OCI-LY1 (cell line): ENCODE results near the gene ACKR2.

Source experiments
- H2AFZ ChIP-seq: fragments of 200-600 bp; sonication (generic), shearing (Covaris generic); 2 replicates; pipeline ENCODE4 v1.6.0; 2014; ENCODE audit warnings: antibody characterized with exemption, mild to moderate bottlenecking, low read length
- H3F3A ChIP-seq: fragments of 200-600 bp; sonication (generic), shearing (Covaris generic); 2 replicates; pipeline ENCODE4 v1.6.0; 2014; ENCODE audit warnings: mild to moderate bottlenecking, antibody characterized with exemption, low read length, moderate library complexity; ENCODE audit not compliant: insufficient read depth
- H3K27ac ChIP-seq: fragments of 200-600 bp; sonication (generic); 2 replicates; pipeline ENCODE4 v1.5.1; 2014; ENCODE audit warnings: low read length, mixed run types, mild to moderate bottlenecking, low read depth; ENCODE audit not compliant: poor library complexity, severe bottlenecking
- H3K27me3 ChIP-seq: fragments of 200-600 bp; sonication (generic); 2 replicates; pipeline ENCODE4 v1.6.0; 2014; ENCODE audit warnings: antibody characterized with exemption, mild to moderate bottlenecking, low read length, moderate library complexity; ENCODE audit not compliant: insufficient read depth
- H3K36me3 ChIP-seq: fragments of 200-600 bp; sonication (generic); 2 replicates; pipeline ENCODE4 v1.6.1; 2014; ENCODE audit warnings: mild to moderate bottlenecking, antibody characterized with exemption, low read length, moderate library complexity, mixed read lengths; ENCODE audit not compliant: insufficient read depth
- H3K4me1 ChIP-seq: fragments of 200-600 bp; sonication (generic); 2 replicates; pipeline ENCODE4 v1.5.1; 2014; ENCODE audit warnings: mild to moderate bottlenecking, low read length, moderate library complexity; ENCODE audit not compliant: insufficient read depth, severe bottlenecking
- H3K4me2 ChIP-seq: fragments of 200-600 bp; sonication (generic), shearing (Covaris generic); 2 replicates; pipeline ENCODE4 v1.6.1; 2014; ENCODE audit warnings: low read length
- H3K4me3 ChIP-seq: fragments of 200-600 bp; sonication (generic); 2 replicates; pipeline ENCODE4 v1.5.1; 2014; ENCODE audit warnings: low read length, low read depth, mild to moderate bottlenecking, mixed read lengths; ENCODE audit not compliant: poor library complexity, severe bottlenecking
- H3K79me2 ChIP-seq: fragments of 200-600 bp; shearing (Covaris generic); 2 replicates; pipeline ENCODE4 v1.6.1; 2016; ENCODE audit warnings: mixed run types, low read length, mixed read lengths; ENCODE audit not compliant: insufficient read depth
- H3K9ac ChIP-seq: fragments of 200-600 bp; sonication (generic), shearing (Covaris generic); 2 replicates; pipeline ENCODE4 v1.6.1; 2014; ENCODE audit warnings: mild to moderate bottlenecking, low read length, mixed read lengths
- H3K9me2 ChIP-seq: fragments of 200-600 bp; sonication (generic), shearing (Covaris generic); 2 replicates; pipeline ENCODE4 v1.6.1; 2014; ENCODE audit warnings: low read depth, mild to moderate bottlenecking, low read length, mixed read lengths
- H3K9me3 ChIP-seq: fragments of 200-600 bp; shearing (Covaris generic); 2 replicates; pipeline ENCODE4 v1.6.1; 2014; ENCODE audit warnings: low read length, mixed read lengths
- H4K20me1 ChIP-seq: fragments of 200-600 bp; sonication (generic), shearing (Covaris generic); 2 replicates; pipeline ENCODE4 v1.6.0; 2016; ENCODE audit warnings: mild to moderate bottlenecking, low read length; ENCODE audit not compliant: insufficient read depth
- CTCF ChIP-seq: fragments of 200-600 bp; sonication (generic), shearing (Covaris generic); IDR thresholded peaks from 2 replicates; pipeline ENCODE4 v1.5.1; 2017; ENCODE audit warnings: mild to moderate bottlenecking, antibody characterized with exemption, low read length, moderate library complexity, mixed read lengths
- EZH2 ChIP-seq: fragments of 200-600 bp; sonication (generic), shearing (Covaris generic); IDR thresholded peaks from 2 replicates; pipeline ENCODE4 v1.8.0; 2017; ENCODE audit warnings: borderline replicate concordance, mixed run types, mild to moderate bottlenecking, antibody characterized with exemption, low read length, moderate library complexity, mixed read lengths

The ACKR2 gene

GRCh38 chr3:42895580-42895868, 86.3 kb downstream of the ACKR2 start:
- Histone ChIP-seq H3F3A (no peaks in the 10 kb centered on the region), H3K36me3 (no peaks in the 10 kb centered on the region), H3K79me2 (no peaks in the 10 kb centered on the region), H3K9ac (no peak overlapping the region), H3K4me3 (no peak overlapping the region), H2AFZ (no peak overlapping the region), H3K4me2 (no peak overlapping the region), H3K9me2 (no peaks in the 10 kb centered on the region), H3K4me1 (no peaks in the 10 kb centered on the region), H3K9me3 (no peaks in the 10 kb centered on the region), H3K27ac (no peak overlapping the region), H3K27me3 (no peaks in the 10 kb centered on the region), H4K20me1 (no peaks in the 10 kb centered on the region)
- TF ChIP-seq CTCF: no peak
- no peak for TF ChIP-seq EZH2

DNA sequence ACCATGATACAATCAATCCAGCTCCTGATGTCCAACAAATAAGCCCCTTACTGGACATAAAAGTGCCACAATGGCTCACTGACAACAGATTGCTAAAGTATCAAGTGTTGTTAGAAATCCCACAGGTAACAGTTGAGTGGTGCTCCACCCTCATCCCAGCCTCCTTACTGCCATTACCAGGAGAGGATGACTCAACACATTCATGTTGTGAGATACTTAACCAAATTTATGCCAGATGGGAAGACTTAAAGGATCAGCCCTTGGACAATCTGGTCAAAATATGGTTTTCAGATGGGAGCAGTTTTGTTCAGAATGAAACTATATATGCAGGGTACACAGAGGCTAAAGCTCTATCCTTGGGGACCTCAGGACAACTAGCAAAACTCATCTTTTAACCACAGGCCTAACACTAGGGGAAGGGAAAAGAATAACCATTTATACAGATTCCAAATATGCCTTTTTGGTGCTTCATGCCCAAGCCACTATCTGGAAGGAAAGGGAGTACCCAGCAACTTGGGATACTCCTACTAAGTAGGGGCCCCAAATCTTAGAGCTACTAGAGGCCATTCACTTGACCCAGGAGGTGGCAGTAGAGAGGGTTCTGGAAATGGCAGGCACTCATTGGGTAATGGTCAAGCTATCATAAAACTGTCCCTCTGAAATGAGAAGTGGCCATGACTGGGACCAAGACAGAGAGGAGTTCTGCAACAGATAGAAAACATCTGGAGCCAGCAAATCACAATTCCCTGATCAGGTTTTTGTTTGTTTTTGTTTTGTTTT, 89.8 kb downstream of the ACKR2 start:
- Histone ChIP-seq H2AFZ (no peak overlapping the region), H3K4me3 (no peak overlapping the region)
- TF ChIP-seq CTCF (peak; percentile 9; the same call in 1 of the 2 replicates), EZH2 (no peak)

GRCh38 chr3:42900226-42901072, 91.2 kb downstream of the ACKR2 start:
- Histone ChIP-seq H3K9ac (no peak overlapping the region), H3K4me3 (no peak overlapping the region), H3K36me3 (no peaks in the 10 kb centered on the region), H3F3A (no peaks in the 10 kb centered on the region), H3K27ac (no peak overlapping the region), H3K27me3 (no peaks in the 10 kb centered on the region), H3K9me2 (no peaks in the 10 kb centered on the region), H2AFZ (no peak overlapping the region), H3K9me3 (no peaks in the 10 kb centered on the region), H4K20me1 (no peaks in the 10 kb centered on the region), H3K4me1 (no peaks in the 10 kb centered on the region), H3K4me2 (no peak overlapping the region), H3K79me2 (no peaks in the 10 kb centered on the region)
- TF ChIP-seq EZH2 (no peak), CTCF (no peak)

More for the DNA sequence above, 89.8 kb downstream of the ACKR2 start:
- Histone ChIP-seq H3K27me3 (no peaks in the 10 kb centered on the region), H3K4me1 (no peaks in the 10 kb centered on the region), H3K36me3 (no peaks in the 10 kb centered on the region), H3K9me3 (no peaks in the 10 kb centered on the region), H3K4me2 (no peak overlapping the region), H3K9ac (no peak overlapping the region), H3K9me2 (no peaks in the 10 kb centered on the region), H4K20me1 (no peaks in the 10 kb centered on the region), H3K27ac (no peak overlapping the region), H3K79me2 (no peaks in the 10 kb centered on the region), H3F3A (no peaks in the 10 kb centered on the region)
